EL (cell line): Measurements from ENCODE around the gene TTC9.
A peak's percentile ranks its signal among the peaks of the same experiment; 100 is the strongest.

Source experiments
- DNase-seq: peaks from one replicate; pipeline ENCODE4 v3.0.0-alpha.2; 2016

Gene TTC9

GRCh38 chr14:70641548-70642302, at the start of gene TTC9:
TSS of gene TTC9 (plus strand) at chr14:70641916. CDS start at chr14:70642130, 214 bp downstream.
- no peak for DNase-seq

GRCh38 chr14:70594461-70594860, 47.3 kb upstream of the TTC9 start:
- no peak for DNase-seq

- no peak for DNase-seq
These were observed 46.1 kb upstream of the TTC9 start for GRCh38 chr14:70595443-70596185.

- DNase-seq: no peak
These were observed 44.0 kb upstream of the TTC9 start for GRCh38 chr14:70597731-70598130.

GRCh38 chr14:70599345-70599744, 42.4 kb upstream of the TTC9 start:
- no peak for DNase-seq

GRCh38 chr14:70600382-70601157, 41.1 kb upstream of the TTC9 start, which contains the start of gene MED6:
TSS of gene MED6 (minus strand) at chr14:70600655. CDS start at chr14:70600637, 18 bp downstream.
- peak; percentile 94 for DNase-seq

- DNase-seq: peak; percentile 45
These were observed 40.6 kb upstream of the TTC9 start for GRCh38 chr14:70601162-70601561.

- DNase-seq: no peak
These were observed 39.5 kb upstream of the TTC9 start for GRCh38 chr14:70602254-70602653.

- no peak for DNase-seq
These were observed 30.5 kb upstream of the TTC9 start for GRCh38 chr14:70611216-70611615.

- no peak for DNase-seq
These were observed 25.1 kb upstream of the TTC9 start for GRCh38 chr14:70616646-70617045.

GRCh38 chr14:70618314-70618713, 23.4 kb upstream of the TTC9 start:
- no peak for DNase-seq

- DNase-seq: no peak
These were observed 22.0 kb upstream of the TTC9 start for GRCh38 chr14:70619708-70620107.

- DNase-seq: peak; percentile 31
These were observed 19.5 kb upstream of the TTC9 start for GRCh38 chr14:70622111-70622712.

- no peak for DNase-seq
These were observed 16.7 kb upstream of the TTC9 start for GRCh38 chr14:70624972-70625371.

- DNase-seq: no peak
These were observed 9.8 kb upstream of the TTC9 start for GRCh38 chr14:70631948-70632347.

GRCh38 chr14:70635971-70636595, 5.6 kb upstream of the TTC9 start:
- DNase-seq: no peak

- no peak for DNase-seq
These were observed 3.3 kb upstream of the TTC9 start for GRCh38 chr14:70638416-70638815.

- DNase-seq: peak; percentile 33
These were observed 673 bp upstream of the TTC9 start for GRCh38 chr14:70640938-70641547.

- DNase-seq: no peak
These were observed 853 bp downstream of the TTC9 start for GRCh38 chr14:70642303-70643235.

- DNase-seq: no peak
These were observed 2.3 kb downstream of the TTC9 start for GRCh38 chr14:70643967-70644366.

- no peak for DNase-seq
These were observed 4.2 kb downstream of the TTC9 start for GRCh38 chr14:70645892-70646291.
